ENCODE data around the gene TMEM86A. TPM values are rescaled to one million over a fixed set of nuclear protein-coding genes. Genes with fewer than 3 reads are reported as not detected.
"Not testable (repeated sequence)": the region's sequence is repeated elsewhere in the genome, so short reads cannot be mapped to it uniquely, and the experiment has no call there.

Gene TMEM86A
- total RNA-seq, 2 experiments from 2014 or later, result 0.92 to 2.7 TPM

DNA sequence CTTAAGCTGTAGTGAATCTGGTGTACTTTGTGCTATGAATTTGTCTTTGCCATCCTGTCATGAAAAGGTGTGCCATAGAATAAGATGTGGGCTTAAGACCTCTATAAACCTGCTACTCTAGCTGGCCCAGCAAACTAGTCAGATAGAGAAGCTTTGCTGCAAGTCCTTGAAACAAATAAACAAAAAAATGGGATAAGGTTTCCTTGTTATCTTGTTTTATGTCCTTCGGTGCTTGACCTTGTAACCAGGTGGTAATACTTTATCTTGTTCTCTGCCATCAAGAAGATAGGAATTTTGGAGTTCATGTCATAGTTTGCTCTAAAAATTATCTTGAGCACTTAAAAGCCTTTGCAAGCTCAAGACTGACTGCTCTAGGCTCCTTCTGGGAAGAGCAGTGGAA is 14.3 kb upstream of the TMEM86A start:
- Histone ChIP-seq H4K20me1 (ENCODE audit: insufficient read depth, low read length) (no peaks in the 10 kb centered on the region), H3K36me3 (ENCODE audit: insufficient read depth, low read length) (no peaks in the 10 kb centered on the region), H3K9me2 (ENCODE audit: insufficient read depth, low read length) (no peaks in the 10 kb centered on the region), H3K9me3 (ENCODE audit: low read length) (no peaks in the 10 kb centered on the region), H3K4me3 (ENCODE audit: low read depth, low read length, poor library complexity, severe bottlenecking) (no peak overlapping the region), H3K79me2 (ENCODE audit: insufficient read depth, low read depth, low read length) (no peaks in the 10 kb centered on the region), H3K27ac (ENCODE audit: low read depth, low read length, poor library complexity, severe bottlenecking) (no peak overlapping the region), H3K4me2 (ENCODE audit: low read length) (no peak overlapping the region), H2AFZ (ENCODE audit: low read length) (no peak overlapping the region), H3K4me1 (ENCODE audit: insufficient read depth, low read length, poor library complexity, severe bottlenecking) (no peaks in the 10 kb centered on the region)
- POLR2A ChIA-PET, result interaction anchor here (0.7 to 1.1 kb wide), 2 partner anchors 12 to 90 kb away, joined by 4 to 5 read pairs; no protein-coding TSS in a partner anchor
- BruUV-seq (replicated peaks), result no TSS peak
- TF ChIP-seq EZH2phosphoT487 (IDR thresholded peaks at IDR 0.05; ENCODE audit: borderline replicate concordance, low read depth, low read length) (no peak), CTCF (conservative IDR thresholded peaks at IDR 0.05; ENCODE audit: low read length) (no peak)
- no peak for DNase-seq (ENCODE audit: low spot score)
- CTCF ChIA-PET (ENCODE audit: unreplicated experiment), result no interaction called here
- intact Hi-C loops (cut with micrococcal nuclease; ENCODE audit: unreplicated experiment), result no loop called here

DNA sequence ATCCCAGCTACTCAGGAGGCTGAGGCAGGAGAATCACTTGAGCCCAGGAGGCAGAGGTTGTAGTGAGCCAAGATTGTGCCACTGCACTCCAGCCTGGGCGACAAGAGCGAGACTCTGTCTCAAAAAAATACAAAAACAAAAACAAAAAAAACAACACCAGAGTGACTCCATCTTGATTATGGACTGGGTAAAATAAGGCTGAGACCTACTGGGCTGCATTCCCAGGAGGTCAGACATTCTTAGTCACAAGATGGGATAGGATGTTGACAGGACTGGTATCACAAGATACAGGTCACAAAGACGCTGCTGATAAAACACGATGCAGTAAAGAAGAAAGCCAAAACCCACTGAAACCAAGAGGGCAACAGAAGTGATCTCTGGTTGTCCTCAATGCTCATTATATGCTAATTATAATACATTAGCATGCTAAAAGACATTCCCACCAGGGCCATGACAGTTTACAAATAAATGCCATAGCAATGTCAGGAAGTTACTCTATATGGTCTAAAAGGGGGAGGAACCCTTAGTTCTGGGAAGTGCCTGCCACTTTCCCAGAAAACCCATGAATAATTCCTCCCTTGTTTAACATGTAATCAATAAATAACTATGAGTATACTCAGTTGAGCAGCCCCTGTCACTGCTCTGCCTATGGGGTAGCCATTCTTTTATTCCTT is 7.0 kb upstream of the TMEM86A start:
- POLR2A ChIA-PET, result interaction anchor here (0.8 kb wide), 1 partner anchor 88 kb away, joined by 3 read pairs; no protein-coding TSS in a partner anchor
- H3K9me2 ChIP-seq (ENCODE audit: insufficient read depth, low read length); H3K79me2 ChIP-seq (ENCODE audit: insufficient read depth, low read depth, low read length); H2AFZ ChIP-seq (ENCODE audit: low read length); H3K36me3 ChIP-seq (ENCODE audit: insufficient read depth, low read length); CTCF ChIA-PET (ENCODE audit: unreplicated experiment); H3K27ac ChIP-seq (ENCODE audit: low read depth, low read length, poor library complexity, severe bottlenecking); H3K4me1 ChIP-seq (ENCODE audit: insufficient read depth, low read length, poor library complexity, severe bottlenecking); H3K4me3 ChIP-seq (ENCODE audit: low read depth, low read length, poor library complexity, severe bottlenecking); BruUV-seq (replicated peaks); H3K9me3 ChIP-seq (ENCODE audit: low read length); DNase-seq (ENCODE audit: low spot score); H3K4me2 ChIP-seq (ENCODE audit: low read length); H4K20me1 ChIP-seq (ENCODE audit: insufficient read depth, low read length); intact Hi-C loops (cut with micrococcal nuclease; ENCODE audit: unreplicated experiment): not testable (repeated sequence)

DNA sequence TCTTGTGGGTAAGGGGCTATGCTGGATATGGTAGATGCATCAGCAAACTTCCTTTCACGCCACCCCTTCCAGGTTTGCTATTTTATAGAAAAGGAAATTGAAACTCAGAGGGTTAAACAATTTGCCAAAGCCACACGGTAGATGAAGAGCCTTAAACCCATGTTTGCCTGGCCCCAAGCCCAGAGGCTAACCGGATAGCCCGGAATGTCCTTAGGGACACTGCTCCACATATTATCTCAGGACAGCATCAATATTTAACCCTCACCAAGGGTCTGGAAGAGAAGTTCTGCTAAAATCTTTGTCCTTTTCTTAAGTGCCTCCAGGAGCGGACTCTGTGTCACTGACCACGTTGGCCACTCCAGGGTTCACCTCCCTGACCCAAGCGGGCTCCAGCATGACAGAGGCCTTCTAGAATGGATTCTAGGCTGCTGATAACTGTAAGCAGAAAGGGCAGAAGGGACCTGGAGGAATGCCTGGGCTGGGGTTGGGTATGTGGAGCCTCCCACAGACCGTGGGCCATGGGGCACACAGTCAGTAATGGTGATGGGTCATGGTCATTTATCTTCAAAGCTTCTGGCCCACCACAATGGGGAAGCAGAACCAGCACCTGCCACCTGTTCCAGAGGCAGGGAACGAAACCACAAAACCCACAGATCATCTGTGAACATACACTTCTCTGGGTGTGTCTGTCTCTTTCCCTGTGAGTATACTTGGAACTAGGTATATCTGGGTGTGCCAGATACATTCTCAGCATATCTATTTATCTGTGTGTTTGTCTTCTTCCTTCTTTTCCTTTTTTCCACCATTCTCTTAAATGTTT is 5.4 kb upstream of the TMEM86A start:
- peaks cover 3% of the 10 kb centered on the region for H3K4me1 ChIP-seq (ENCODE audit: insufficient read depth, low read length, poor library complexity, severe bottlenecking)
- intact Hi-C loops (cut with micrococcal nuclease; ENCODE audit: unreplicated experiment), result no loop called here
- H3K27ac ChIP-seq (ENCODE audit: low read depth, low read length, poor library complexity, severe bottlenecking), result no peak overlapping the region
- H3K36me3 ChIP-seq (ENCODE audit: insufficient read depth, low read length), result no peaks in the 10 kb centered on the region
- H3K9me3 ChIP-seq (ENCODE audit: low read length), result no peaks in the 10 kb centered on the region
- no TSS peak for BruUV-seq (replicated peaks)
- ChIA-PET POLR2A (interaction anchor here (0.5 kb wide), 1 partner anchor 127 kb away, joined by 3 read pairs; no protein-coding TSS in a partner anchor), CTCF (ENCODE audit: unreplicated experiment) (no interaction called here)
- H3K4me3 ChIP-seq (ENCODE audit: low read depth, low read length, poor library complexity, severe bottlenecking), result no peak overlapping the region
- H3K4me2 ChIP-seq (ENCODE audit: low read length), result no peak overlapping the region
- no peak overlapping the region for H2AFZ ChIP-seq (ENCODE audit: low read length)
- H3K9me2 ChIP-seq (ENCODE audit: insufficient read depth, low read length), result no peaks in the 10 kb centered on the region
- H4K20me1 ChIP-seq (ENCODE audit: insufficient read depth, low read length), result no peaks in the 10 kb centered on the region
- TF ChIP-seq CTCF (conservative IDR thresholded peaks at IDR 0.05; ENCODE audit: low read length), result no peak
- no peak for TF ChIP-seq EZH2phosphoT487 (IDR thresholded peaks at IDR 0.05; ENCODE audit: borderline replicate concordance, low read depth, low read length)
- no peak for DNase-seq (ENCODE audit: low spot score)
- no peaks in the 10 kb centered on the region for H3K79me2 ChIP-seq (ENCODE audit: insufficient read depth, low read depth, low read length)

All from OCI-LY7 (cell line).